B cell (primary cell): ENCODE measurements around the gene PAX2.

Experiments
- CTCF ChIP-seq: fragments of 200-600 bp; IDR thresholded peaks from one replicate; pipeline ENCODE4 v1.8.0; 2022; ENCODE audit warnings: antibody characterized with exemption, mild to moderate bottlenecking
- EZH2 ChIP-seq: IDR thresholded peaks from 2 replicates; pipeline ENCODE4 v1.6.1; 2012; ENCODE audit warnings: borderline replicate concordance, low read depth, mild to moderate bottlenecking, moderate library complexity, low read length; ENCODE audit not compliant: insufficient read depth, poor library complexity, severe bottlenecking

DNA sequence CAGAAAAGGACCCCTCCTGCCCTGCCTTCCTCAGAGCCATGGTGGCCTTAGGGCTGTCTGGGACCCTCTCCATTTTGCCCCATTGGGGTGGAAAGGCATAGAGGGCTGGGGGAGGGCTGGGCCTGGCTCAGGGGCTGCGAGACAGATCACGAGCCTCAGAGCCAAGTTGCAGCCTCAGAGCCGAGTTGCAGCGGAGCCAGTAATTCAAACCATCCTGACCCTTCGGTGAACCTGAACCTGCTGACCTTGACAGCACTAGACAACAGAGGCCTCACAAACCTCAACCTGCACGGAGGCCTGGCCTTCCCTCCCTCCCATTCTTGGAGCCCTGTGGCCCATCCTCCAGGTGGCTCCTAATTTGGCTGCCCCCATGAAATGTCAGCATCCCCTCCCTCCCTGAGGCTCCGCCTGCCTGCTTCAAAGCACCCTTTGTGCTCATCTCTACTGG is 45.4 kb downstream of the PAX2 start:
- TF ChIP-seq CTCF (no peak), EZH2 (no peak)
